MCF 10A (cell line): ENCODE data around the gene VPS26C. TPM values are rescaled to one million over a fixed set of nuclear protein-coding genes. Genes with fewer than 3 reads are reported as not detected.

Experiments
- BruUV-seq: library from RNA; stranded (reverse); fragments of 400-500 nt; replicated peaks from 2 replicates; lab custom pipeline; 2021; lab: Mats Ljungman, UMichigan
- CTCF ChIA-PET: fragments of 300-600 bp; sonication (Branson Sonifier 250); formaldehyde crosslinking; extraction: SDS; loops from one replicate; lab custom pipeline; 2021; ENCODE audit warnings: antibody characterized with exemption, inconsistent platforms; lab: Yijun Ruan, JAX
- POLR2A ChIA-PET: fragments of 300-600, 350-650 bp; sonication (Branson Sonifier 250); formaldehyde crosslinking; extraction: SDS; loops from one replicate; lab custom pipeline; 2020; ENCODE audit warnings: antibody characterized with exemption, inconsistent platforms; lab: Yijun Ruan, JAX
- DNase-seq: peaks from one replicate; pipeline ENCODE4 v3.0.0-alpha.2; 2018; ENCODE audit not compliant: unreplicated experiment
- H3K27ac Mint-ChIP-seq: one replicate; pipeline ENCODE4 v1.8.0; 2022; ENCODE audit warnings: mild to moderate bottlenecking, low read depth, mixed read lengths; ENCODE audit not compliant: unreplicated experiment
- H3K27me3 Mint-ChIP-seq: one replicate; pipeline ENCODE4 v1.8.0; 2022; ENCODE audit warnings: mixed read lengths; ENCODE audit not compliant: insufficient read depth, unreplicated experiment
- H3K36me3 Mint-ChIP-seq: one replicate; pipeline ENCODE4 v1.8.0; 2022; ENCODE audit warnings: mild to moderate bottlenecking, moderate library complexity, mixed read lengths; ENCODE audit not compliant: insufficient read depth, unreplicated experiment
- H3K4me1 Mint-ChIP-seq: one replicate; pipeline ENCODE4 v1.8.0; 2022; ENCODE audit warnings: mixed read lengths; ENCODE audit not compliant: insufficient read depth, unreplicated experiment
- H3K4me3 Mint-ChIP-seq: one replicate; pipeline ENCODE4 v1.8.0; 2022; ENCODE audit warnings: mild to moderate bottlenecking, moderate library complexity, mixed read lengths; ENCODE audit not compliant: unreplicated experiment
- H3K9me3 Mint-ChIP-seq: one replicate; pipeline ENCODE4 v1.8.0; 2022; ENCODE audit warnings: mixed read lengths; ENCODE audit not compliant: unreplicated experiment
- CTCF ChIP-seq: fragments of 200-600 bp; IDR thresholded peaks from one replicate; pipeline ENCODE4 v1.8.0; 2022; ENCODE audit warnings: antibody characterized with exemption, mild to moderate bottlenecking; ENCODE audit not compliant: unreplicated experiment
- intact Hi-C: fragments of 100-400 bp; cut with micrococcal nuclease; formaldehyde crosslinking; loops from 2 replicates; pipeline ENCODE4 v1.14.1; 2022
- total RNA-seq: library from RNA; stranded (reverse); gene quantifications from 2 replicates; pipeline ENCODE4 v1.2.3, GENCODE V29; 2022

The VPS26C gene
- total RNA-seq, 1 experiment from 2014 or later, result 38.5 TPM

GRCh38 chr21:37206496-37206895, 60.6 kb downstream of the VPS26C start:
- no peak for TF ChIP-seq CTCF
- CTCF ChIA-PET, result no interaction called here
- Mint-ChIP-seq H3K27ac (no peak overlapping the region), H3K36me3 (peaks cover 30% of the 10 kb centered on the region), H3K4me1 (peaks cover 5% of the 10 kb centered on the region), H3K27me3 (no peaks in the 10 kb centered on the region), H3K9me3 (no peaks in the 10 kb centered on the region), H3K4me3 (no peak overlapping the region)
- intact Hi-C loops, result no loop called here
- DNase-seq, result no peak
- BruUV-seq, result no TSS peak
- POLR2A ChIA-PET, result no interaction called here

GRCh38 chr21:37204580-37204979, 62.6 kb downstream of the VPS26C start:
- H3K36me3 Mint-ChIP-seq, result peaks cover 32% of the 10 kb centered on the region
- no TSS peak for BruUV-seq
- H3K4me1 Mint-ChIP-seq, result peaks cover 5% of the 10 kb centered on the region
- no peak for DNase-seq
- H3K9me3 Mint-ChIP-seq, result no peaks in the 10 kb centered on the region
- H3K27me3 Mint-ChIP-seq, result no peaks in the 10 kb centered on the region
- intact Hi-C loops, result no loop called here
- TF ChIP-seq CTCF, result no peak
- no peak overlapping the region for H3K4me3 Mint-ChIP-seq
- ChIA-PET POLR2A (no interaction called here), CTCF (interaction anchor here (0.8 kb wide), 1 partner anchor 38 kb away, joined by 3 read pairs; no protein-coding TSS in a partner anchor)
- H3K27ac Mint-ChIP-seq, result no peak overlapping the region

GRCh38 chr21:37202221-37203110, 64.7 kb downstream of the VPS26C start:
- Mint-ChIP-seq H3K27me3 (no peaks in the 10 kb centered on the region), H3K4me3 (no peak overlapping the region), H3K4me1 (peaks cover 5% of the 10 kb centered on the region), H3K27ac (no peak overlapping the region), H3K36me3 (peaks cover 41% of the 10 kb centered on the region), H3K9me3 (no peaks in the 10 kb centered on the region)
- no peak for DNase-seq
- no peak for TF ChIP-seq CTCF
- intact Hi-C loops, result no loop called here
- ChIA-PET POLR2A (interaction anchor here (1.2 kb wide), 1 partner anchor 9 kb away, joined by 3 read pairs; no protein-coding TSS in a partner anchor), CTCF (no interaction called here)
- TSS peak; percentile 40 for BruUV-seq

DNA sequence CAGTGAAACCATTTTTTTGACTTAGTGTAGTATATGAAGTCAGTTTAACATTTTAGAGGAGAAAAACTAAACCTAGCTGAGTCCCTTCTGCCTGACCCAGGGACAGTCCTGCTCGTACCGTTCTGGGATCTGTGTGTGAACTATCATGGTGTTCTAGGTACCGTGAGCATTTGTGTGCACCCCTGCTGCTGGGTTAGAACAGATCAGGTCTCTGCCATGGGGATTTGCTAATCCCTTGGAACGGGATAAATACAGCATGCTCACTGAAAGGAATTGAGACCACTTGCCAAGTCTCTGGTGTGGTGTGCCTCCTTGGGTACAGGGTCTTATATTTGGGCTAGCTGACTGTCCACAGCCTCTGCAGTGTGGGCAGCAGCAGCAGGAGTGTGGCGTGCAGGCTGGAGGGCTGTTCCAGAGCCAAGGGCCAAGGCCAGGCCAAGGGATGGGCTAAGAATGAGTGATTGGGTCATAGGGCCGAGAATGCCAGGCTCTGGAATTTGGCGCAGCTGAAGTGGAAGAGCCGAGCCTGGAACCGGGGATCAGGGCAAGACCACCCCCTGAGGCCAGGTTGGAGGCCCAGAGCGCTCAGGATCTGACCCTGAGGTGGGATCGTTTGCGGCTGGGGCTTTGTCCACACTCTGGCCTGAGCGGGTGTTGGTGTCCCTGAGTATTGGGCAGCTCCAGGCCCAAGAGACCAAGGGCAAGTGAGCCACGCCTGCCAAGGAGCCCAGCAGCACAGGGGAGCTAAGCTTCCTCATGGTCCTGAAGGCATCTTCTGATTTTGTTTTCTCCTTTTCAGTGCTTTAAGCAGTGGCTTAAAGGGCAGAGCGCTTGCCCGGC, 66.3 kb downstream of the VPS26C start:
- H3K9me3 Mint-ChIP-seq, result no peaks in the 10 kb centered on the region
- ChIA-PET CTCF (interaction anchor here (0.7 kb wide), 1 partner anchor 42 kb away, joined by 3 read pairs; no protein-coding TSS in a partner anchor), POLR2A (no interaction called here)
- no peak for TF ChIP-seq CTCF
- H3K36me3 Mint-ChIP-seq, result peaks cover 55% of the 10 kb centered on the region
- H3K27me3 Mint-ChIP-seq, result no peaks in the 10 kb centered on the region
- no peak for DNase-seq
- no peak overlapping the region for H3K27ac Mint-ChIP-seq
- peaks cover 5% of the 10 kb centered on the region for H3K4me1 Mint-ChIP-seq
- no peak overlapping the region for H3K4me3 Mint-ChIP-seq
- intact Hi-C loops, result no loop called here
- no TSS peak for BruUV-seq
